ENCODE data around the gene SLC47A1.

The SLC47A1 gene

GRCh38 chr17:19614900-19615299, 81.2 kb downstream of the SLC47A1 start:
- DNase-seq = no peak

GRCh38 chr17:19618015-19618414, 84.4 kb downstream of the SLC47A1 start:
- no peak for DNase-seq

DNA sequence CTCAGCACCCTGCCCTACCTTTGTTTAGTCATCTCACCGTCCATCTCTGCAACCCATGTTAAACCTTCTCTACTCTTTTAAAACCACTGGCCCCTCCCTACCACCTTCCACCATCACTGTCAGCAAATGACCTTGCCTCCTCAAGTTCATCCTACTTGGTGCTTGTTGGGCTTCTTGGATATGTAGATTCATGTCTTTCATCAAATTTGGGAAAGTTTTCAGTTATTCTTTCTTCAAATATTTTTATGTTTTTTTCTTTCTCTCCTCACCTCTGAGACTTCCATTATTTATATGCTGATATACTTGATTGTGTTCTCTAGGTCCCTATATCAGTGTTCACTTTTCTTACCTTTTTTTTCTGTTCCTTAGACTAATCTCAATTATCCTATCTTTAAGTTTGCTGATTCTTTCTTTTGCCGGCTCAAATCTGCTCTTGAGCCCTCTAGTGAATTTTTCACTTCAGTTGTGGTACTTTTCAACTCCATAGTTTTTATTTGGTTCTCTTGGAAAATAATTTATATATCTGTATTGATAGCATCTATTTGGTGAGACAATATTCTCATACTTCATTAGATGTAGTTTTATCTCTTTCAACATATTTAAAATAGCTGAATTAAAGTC, 86.2 kb downstream of the SLC47A1 start:
- DNase-seq = no peak

DNA sequence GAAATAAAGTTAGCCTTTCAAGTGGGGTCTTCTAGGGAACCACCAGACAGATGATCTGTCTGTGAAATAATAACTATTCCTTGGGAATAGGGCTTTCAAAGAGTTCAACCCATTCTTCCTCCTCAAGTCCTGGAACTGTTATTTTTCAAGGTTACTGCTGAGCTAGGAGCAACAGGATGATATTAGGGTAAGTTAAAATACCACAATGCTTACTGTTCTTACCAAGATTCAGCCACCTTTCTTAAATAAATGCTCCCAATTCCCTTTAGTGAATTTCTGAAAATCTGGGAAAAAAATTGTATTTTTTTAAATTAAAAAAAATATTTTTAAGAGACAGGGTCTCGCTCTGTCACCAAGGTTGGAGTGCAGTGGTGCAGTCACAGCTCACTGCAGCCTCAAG, 88.0 kb downstream of the SLC47A1 start:
- DNase-seq = no peak

DNA sequence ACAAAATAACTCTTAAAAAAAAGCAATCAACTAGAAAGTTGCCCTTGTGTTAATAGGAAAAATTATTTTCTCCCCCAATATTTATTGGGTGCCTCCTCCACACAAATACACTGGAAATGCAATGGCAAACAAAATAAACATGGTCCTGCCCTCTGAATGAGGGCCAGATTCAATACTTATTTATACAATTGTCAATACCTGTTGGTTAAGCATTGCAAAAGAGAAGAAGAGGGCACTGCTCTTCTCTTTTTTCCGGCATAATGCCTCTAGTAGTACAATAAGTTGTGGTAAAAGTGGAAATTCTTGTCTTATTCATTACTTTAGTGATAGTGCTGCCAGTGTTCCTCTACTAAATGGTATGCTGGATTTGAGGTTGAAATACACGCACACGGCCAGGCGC, 92.4 kb downstream of the SLC47A1 start:
- DNase-seq = no peak
